OCI-LY7 (cell line): Measurements from ENCODE around the gene EPO. TPM values are rescaled to one million over a fixed set of nuclear protein-coding genes. Genes with fewer than 3 reads are reported as not detected.
A peak's percentile ranks its signal among the peaks of the same experiment; 100 is the strongest.

ENCODE experiments used
- Bru-seq: library from RNA; stranded (reverse); fragments of 400-500 nt; gene quantifications from one replicate; lab custom pipeline; 2021; lab: Mats Ljungman, UMichigan
- BruChase-seq, 2 experiments: library from RNA; stranded (reverse); fragments of 400-500 nt; gene quantifications; one replicate each; lab custom pipeline; 2021; lab: Mats Ljungman, UMichigan
- BruUV-seq: library from RNA; stranded (reverse); fragments of 400-500 nt; replicated peaks from 2 replicates; lab custom pipeline; 2021; lab: Mats Ljungman, UMichigan
- CTCF ChIA-PET: fragments of 300-600 bp; sonication (Branson Sonifier 250); formaldehyde crosslinking; loops from one replicate; lab custom pipeline; 2022; ENCODE audit warnings: antibody characterized with exemption; ENCODE audit not compliant: unreplicated experiment; lab: Charles Lee
- POLR2A ChIA-PET: fragments of 300-600 bp; sonication (Branson Sonifier 250); formaldehyde crosslinking; loops from one replicate; lab custom pipeline; 2022; ENCODE audit warnings: antibody characterized with exemption; lab: Charles Lee
- DNase-seq: peaks from one replicate; pipeline ENCODE4 v3.0.0-alpha.2; 2015; ENCODE audit warnings: low spot score
- H2AFZ ChIP-seq: fragments of 200-600 bp; sonication (generic), shearing (Covaris generic); 2 replicates; pipeline ENCODE4 v1.6.1; 2014; ENCODE audit warnings: mild to moderate bottlenecking, antibody characterized with exemption, low read length, moderate library complexity
- H3K27ac ChIP-seq: fragments of 200-600 bp; sonication (generic); 2 replicates; pipeline ENCODE4 v1.5.1; 2014; ENCODE audit warnings: mixed run types, low read depth, mild to moderate bottlenecking, moderate library complexity, low read length, inconsistent platforms; ENCODE audit not compliant: poor library complexity, severe bottlenecking
- H3K36me3 ChIP-seq: fragments of 200-600 bp; sonication (generic); 2 replicates; pipeline ENCODE4 v1.6.1; 2014; ENCODE audit warnings: mild to moderate bottlenecking, antibody characterized with exemption, low read length, moderate library complexity, mixed read lengths; ENCODE audit not compliant: insufficient read depth
- H3K4me1 ChIP-seq: fragments of 200-600 bp; sonication (generic); 2 replicates; pipeline ENCODE4 v1.5.1; 2014; ENCODE audit warnings: mild to moderate bottlenecking, low read length; ENCODE audit not compliant: insufficient read depth, poor library complexity, severe bottlenecking
- H3K4me2 ChIP-seq: fragments of 200-600 bp; sonication (generic); 2 replicates; pipeline ENCODE4 v1.6.1; 2014; ENCODE audit warnings: mild to moderate bottlenecking, low read length
- H3K4me3 ChIP-seq: fragments of 200-600 bp; sonication (generic); 2 replicates; pipeline ENCODE4 v1.5.1; 2014; ENCODE audit warnings: mild to moderate bottlenecking, low read depth, low read length; ENCODE audit not compliant: poor library complexity, severe bottlenecking
- H3K79me2 ChIP-seq: fragments of 200-600 bp; sonication (generic); 2 replicates; pipeline ENCODE4 v1.6.1; 2016; ENCODE audit warnings: low read depth, mild to moderate bottlenecking, low read length, moderate library complexity, mixed read lengths; ENCODE audit not compliant: insufficient read depth
- H3K9me2 ChIP-seq: fragments of 200-600 bp; sonication (generic); 2 replicates; pipeline ENCODE4 v1.6.1; 2016; ENCODE audit warnings: mild to moderate bottlenecking, low read length, mixed read lengths; ENCODE audit not compliant: insufficient read depth
- H3K9me3 ChIP-seq: fragments of 200-600 bp; sonication (generic); 2 replicates; pipeline ENCODE4 v1.6.1; 2014; ENCODE audit warnings: mild to moderate bottlenecking, mixed run types, low read length, mixed read lengths
- H4K20me1 ChIP-seq: fragments of 200-600 bp; sonication (generic); 2 replicates; pipeline ENCODE4 v1.6.1; 2014; ENCODE audit warnings: mild to moderate bottlenecking, antibody characterized with exemption, low read length, moderate library complexity, mixed read lengths; ENCODE audit not compliant: insufficient read depth
- CTCF ChIP-seq: fragments of 200-600 bp; sonication (generic); conservative IDR thresholded peaks from 2 replicates; pipeline ENCODE4 v1.5.1; 2014; ENCODE audit warnings: mild to moderate bottlenecking, antibody characterized with exemption, low read length, moderate library complexity, mixed read lengths
- EZH2phosphoT487 ChIP-seq: fragments of 200-600 bp; sonication (generic); IDR thresholded peaks from 2 replicates; pipeline ENCODE4 v1.6.1; 2018; ENCODE audit warnings: low read depth, borderline replicate concordance, mild to moderate bottlenecking, mixed run types, antibody characterized with exemption, low read length, moderate library complexity, mixed read lengths
- intact Hi-C: fragments of 100-400 bp; cut with micrococcal nuclease; formaldehyde crosslinking; loops from one replicate; pipeline ENCODE4 v1.10.0; 2022; ENCODE audit not compliant: unreplicated experiment
- long read RNA-seq: library from polyadenylated mRNA; stranded (forward); transcript quantifications from one replicate; pipeline ENCODE4 v2.0.0, GENCODE V29; 2022
- total RNA-seq, 2 experiments: library from RNA; depleted of rRNA in 1 of 2; stranded (reverse); fragments of >200 nt in 1 of 2; shearing (Covaris generic) in 1 of 2; gene quantifications; 2 replicates each; pipeline ENCODE4 v1.2.3, GENCODE V29; 2014 to 2022

Gene EPO
- total RNA-seq (2014; rRNA removed; shearing (Covaris generic)) (0.13 TPM in 1 of 2 replicates, not detected in the other), total RNA-seq (2022) (not detected in 2 replicates), Bru-seq, nascent RNA (percentile 16 among the genes with signal in this experiment), BruChase-seq, experiment 1, labeled RNA remaining after a 6-hour chase (percentile 16 among the genes with signal in this experiment), BruChase-seq, experiment 2, labeled RNA remaining after a 2-hour chase (percentile 24 among the genes with signal in this experiment)
- long read RNA-seq, result 0 reads

- intact Hi-C loops, result loop anchor here (5.0 kb wide), 1 partner anchor 132 kb away; the partner anchor contains the start of gene SLC12A9
- no peak for DNase-seq
These were observed at the start of gene EPO for GRCh38 chr7:100720279-100720670. EPO (plus strand) TSS chr7:100720468; CDS start chr7:100720981, 513 bp downstream.

GRCh38 chr7:100671353-100672327, 48.6 kb upstream of the EPO start:
- H3K9me2 ChIP-seq, result no peaks in the 10 kb centered on the region
- H3K36me3 ChIP-seq, result peaks cover 4% of the 10 kb centered on the region
- H3K9me3 ChIP-seq, result no peaks in the 10 kb centered on the region
- H3K4me1 ChIP-seq, result peaks cover 9% of the 10 kb centered on the region
- POLR2A ChIA-PET, result interaction anchor here (0.6 to 0.7 kb wide), 2 partner anchors 33 to 287 kb away, joined by 5 read pairs; no protein-coding TSS in a partner anchor
- H3K4me2 ChIP-seq, result no peak overlapping the region
- no peak overlapping the region for H2AFZ ChIP-seq
- H4K20me1 ChIP-seq, result 0 out of 2 replicates have a peak, but pooled peaks cover 4% of the 10 kb centered on the region
- intact Hi-C loops, result loop anchor here (2.0 to 10.0 kb wide), 2 partner anchors 59 to 197 kb away; partner anchors contain the start of genes MOSPD3 and TSC22D4
- H3K79me2 ChIP-seq, result peaks cover 8% of the 10 kb centered on the region; the same call in 1 of the 2 replicates
- CTCF ChIA-PET, result no interaction called here
- DNase-seq, result no peak
- no TSS peak for BruUV-seq
- no peak overlapping the region for H3K4me3 ChIP-seq
- TF ChIP-seq CTCF (no peak), EZH2phosphoT487 (no peak)
- H3K27ac ChIP-seq, result no peak overlapping the region

More at GRCh38 chr7:100720279-100720670, at the start of gene EPO:
- TF ChIP-seq EZH2phosphoT487 (no peak), CTCF (no peak)
- no peaks in the 10 kb centered on the region for H3K4me1 ChIP-seq
- no peaks in the 10 kb centered on the region for H3K9me3 ChIP-seq
- POLR2A ChIA-PET, result no interaction called here
- H3K36me3 ChIP-seq, result no peaks in the 10 kb centered on the region
- no peaks in the 10 kb centered on the region for H3K79me2 ChIP-seq
- BruUV-seq, result no TSS peak
- no peak within 1 kb of the TSS for H3K4me3 ChIP-seq
- H2AFZ ChIP-seq, result no peak within 1 kb of the TSS
- H3K9me2 ChIP-seq, result no peaks in the 10 kb centered on the region
- CTCF ChIA-PET, result no interaction called here
- H3K27ac ChIP-seq, result no peak within 1 kb of the TSS
- H3K4me2 ChIP-seq, result no peak within 1 kb of the TSS
- no peaks in the 10 kb centered on the region for H4K20me1 ChIP-seq
